ENCODE data around the gene GSG1.
A peak's percentile ranks its signal among the peaks of the same experiment; 100 is the strongest.

GSG1 gene

DNA sequence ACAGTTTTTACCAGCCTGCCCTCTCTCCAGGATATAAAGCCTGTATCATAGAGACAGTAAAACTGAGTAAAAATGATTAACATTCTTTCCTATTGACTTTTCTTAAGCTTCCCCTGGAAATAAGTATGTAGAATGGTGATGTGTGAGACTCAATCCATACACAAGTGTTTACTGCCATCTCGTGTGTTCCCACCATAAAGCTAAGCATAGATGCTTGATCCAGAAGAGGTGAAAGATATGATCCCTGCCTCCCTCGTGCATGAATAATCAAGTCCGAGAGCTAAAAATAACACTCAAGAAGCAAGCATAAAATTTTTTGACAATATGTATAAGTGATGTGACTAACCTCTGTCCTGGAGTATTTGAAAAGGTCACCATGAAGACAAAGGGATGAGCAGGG is 16.9 kb upstream of the GSG1 start:
- no peaks in the 10 kb centered on the region for H3K27me3 ChIP-seq (replicated peaks; ENCODE audit: control insufficient read depth, insufficient read depth, low read length, poor library complexity, severe bottlenecking)
- no peaks in the 10 kb centered on the region for H3K9me3 ChIP-seq (ENCODE audit: control insufficient read depth, low read length)
- no peak for DNase-seq
- no peaks in the 10 kb centered on the region for H3K4me1 ChIP-seq (ENCODE audit: control insufficient read depth, insufficient read depth, low read length, poor library complexity, severe bottlenecking)
- H3K36me3 ChIP-seq (ENCODE audit: control insufficient read depth, insufficient read depth, low read length): no peaks in the 10 kb centered on the region
- H3K4me3 ChIP-seq (ENCODE audit: insufficient read depth, low read depth, low read length, poor library complexity, severe bottlenecking): no peak overlapping the region
- no peak overlapping the region for H3K27ac ChIP-seq (ENCODE audit: insufficient read depth, low read length, poor library complexity, severe bottlenecking)

DNA sequence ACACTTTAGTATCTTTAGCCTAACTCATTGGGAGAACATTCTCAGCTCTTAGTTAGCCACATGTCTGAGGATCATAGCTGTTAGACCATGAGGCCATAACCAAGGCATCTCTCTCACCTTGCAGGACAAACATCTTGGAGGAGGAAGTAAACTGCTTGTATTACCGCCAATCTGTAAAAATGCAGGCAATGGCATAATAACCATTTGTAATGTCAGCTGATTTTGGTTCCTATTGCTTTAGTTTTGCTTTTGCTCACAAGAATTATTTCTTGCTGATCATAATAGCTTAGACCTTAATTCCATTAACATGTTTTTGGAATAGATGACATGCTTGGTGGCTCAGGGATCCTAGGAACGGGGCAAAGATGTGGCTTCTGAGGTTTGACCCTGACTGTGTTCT is 16.4 kb upstream of the GSG1 start:
- no peaks in the 10 kb centered on the region for H3K27me3 ChIP-seq (replicated peaks; ENCODE audit: control insufficient read depth, insufficient read depth, low read length, poor library complexity, severe bottlenecking)
- H3K4me1 ChIP-seq (ENCODE audit: control insufficient read depth, insufficient read depth, low read length, poor library complexity, severe bottlenecking): no peaks in the 10 kb centered on the region
- no peak overlapping the region for H3K4me3 ChIP-seq (ENCODE audit: insufficient read depth, low read depth, low read length, poor library complexity, severe bottlenecking)
- no peak for DNase-seq
- no peak overlapping the region for H3K27ac ChIP-seq (ENCODE audit: insufficient read depth, low read length, poor library complexity, severe bottlenecking)
- no peaks in the 10 kb centered on the region for H3K36me3 ChIP-seq (ENCODE audit: control insufficient read depth, insufficient read depth, low read length)
- H3K9me3 ChIP-seq (ENCODE audit: control insufficient read depth, low read length): no peaks in the 10 kb centered on the region

DNA sequence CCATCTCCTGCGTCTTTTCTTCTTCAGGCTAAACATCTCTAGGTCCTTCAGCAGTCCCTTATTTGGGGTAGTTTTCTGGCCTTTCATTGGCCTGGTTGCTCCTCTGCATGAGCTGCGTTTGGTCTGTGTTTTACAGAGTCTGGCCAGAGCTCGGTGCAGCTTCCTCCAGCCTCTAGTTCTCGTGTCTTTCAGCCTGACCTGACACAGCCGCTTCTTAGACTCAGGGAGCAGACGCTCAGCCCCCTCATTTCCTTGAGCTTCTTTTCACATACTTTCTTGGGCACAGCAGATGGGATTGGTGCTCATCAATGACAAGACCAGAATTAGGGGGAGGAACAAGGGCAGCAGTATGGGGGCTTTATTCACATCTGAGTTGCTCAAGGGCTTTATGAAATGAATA is 13.6 kb upstream of the GSG1 start:
- H3K36me3 ChIP-seq (ENCODE audit: control insufficient read depth, insufficient read depth, low read length): no peaks in the 10 kb centered on the region

DNA sequence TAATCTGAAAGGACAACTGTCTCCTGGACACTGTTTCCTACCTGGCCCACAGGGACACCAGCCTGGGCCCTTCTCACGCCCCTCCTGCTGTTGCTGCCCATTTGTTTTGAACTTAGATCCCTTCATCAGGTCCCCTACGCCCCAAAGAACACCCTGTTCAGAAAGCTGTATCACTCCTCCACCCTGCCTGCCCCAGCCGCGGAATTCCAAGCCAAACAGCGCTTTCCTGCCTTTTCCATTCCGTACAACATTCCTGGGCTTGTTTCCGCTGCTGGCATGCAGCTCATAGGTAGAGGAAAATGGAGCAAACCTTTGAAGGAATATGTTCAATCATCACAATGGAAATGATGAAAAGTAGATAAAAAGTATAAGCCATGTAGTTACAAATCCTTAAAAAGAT is 12.8 kb upstream of the GSG1 start:
- H3K4me1 ChIP-seq (ENCODE audit: control insufficient read depth, insufficient read depth, low read length, poor library complexity, severe bottlenecking): no peaks in the 10 kb centered on the region
- no peaks in the 10 kb centered on the region for H3K36me3 ChIP-seq (ENCODE audit: control insufficient read depth, insufficient read depth, low read length)
- no peak overlapping the region for H3K27ac ChIP-seq (ENCODE audit: insufficient read depth, low read length, poor library complexity, severe bottlenecking)
- DNase-seq: no peak
- H3K27me3 ChIP-seq (replicated peaks; ENCODE audit: control insufficient read depth, insufficient read depth, low read length, poor library complexity, severe bottlenecking): no peaks in the 10 kb centered on the region
- H3K9me3 ChIP-seq (ENCODE audit: control insufficient read depth, low read length): no peaks in the 10 kb centered on the region
- H3K4me3 ChIP-seq (ENCODE audit: insufficient read depth, low read depth, low read length, poor library complexity, severe bottlenecking): no peak overlapping the region

More for the DNA sequence above, 13.6 kb upstream of the GSG1 start:
- Histone ChIP-seq H3K4me1 (ENCODE audit: control insufficient read depth, insufficient read depth, low read length, poor library complexity, severe bottlenecking) (no peaks in the 10 kb centered on the region), H3K9me3 (ENCODE audit: control insufficient read depth, low read length) (no peaks in the 10 kb centered on the region), H3K27ac (ENCODE audit: insufficient read depth, low read length, poor library complexity, severe bottlenecking) (no peak overlapping the region), H3K27me3 (replicated peaks; ENCODE audit: control insufficient read depth, insufficient read depth, low read length, poor library complexity, severe bottlenecking) (no peaks in the 10 kb centered on the region), H3K4me3 (ENCODE audit: insufficient read depth, low read depth, low read length, poor library complexity, severe bottlenecking) (no peak overlapping the region)
- DNase-seq: no peak

DNA sequence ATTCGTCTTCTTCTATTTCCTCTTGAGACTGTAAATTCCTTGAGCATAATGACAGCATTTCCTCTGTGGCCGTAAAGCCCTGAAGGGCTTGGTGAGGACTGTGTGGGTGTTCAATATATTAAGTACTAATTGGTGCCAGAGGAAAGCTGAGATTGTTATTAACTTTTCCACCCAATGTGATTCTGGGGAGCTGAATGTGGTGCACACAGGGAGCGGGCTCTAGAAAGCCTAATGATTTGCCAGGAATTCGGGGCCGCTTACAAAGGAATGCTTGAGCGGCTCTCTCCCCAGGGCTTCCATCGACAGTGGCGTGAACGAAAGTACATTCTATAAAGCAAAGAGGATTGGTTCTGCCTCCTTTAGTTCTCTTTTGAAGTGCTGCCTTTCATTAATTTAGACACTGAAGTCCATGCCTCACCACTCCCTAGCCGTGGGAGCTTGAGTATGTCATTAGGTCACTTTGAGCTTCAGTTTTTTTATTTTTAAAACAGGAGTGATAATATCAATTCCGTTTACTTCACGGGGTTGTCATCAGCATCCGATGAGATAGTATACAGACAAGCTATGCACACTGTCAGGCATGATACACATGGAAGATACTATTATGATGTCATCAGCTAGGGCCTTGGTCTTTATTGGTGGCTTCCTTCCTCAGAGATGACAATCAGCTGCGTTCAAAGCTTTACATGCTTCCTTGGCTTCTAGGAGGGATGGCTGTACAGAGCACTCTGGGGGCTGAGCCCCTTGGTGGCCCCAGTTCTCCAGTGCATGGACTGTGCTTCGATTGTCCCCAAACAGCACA is 11.0 kb upstream of the GSG1 start:
- no peaks in the 10 kb centered on the region for H3K4me1 ChIP-seq (ENCODE audit: control insufficient read depth, insufficient read depth, low read length, poor library complexity, severe bottlenecking)
- DNase-seq: no peak
- H3K9me3 ChIP-seq (ENCODE audit: control insufficient read depth, low read length): no peaks in the 10 kb centered on the region
- H3K36me3 ChIP-seq (ENCODE audit: control insufficient read depth, insufficient read depth, low read length): no peaks in the 10 kb centered on the region
- H3K4me3 ChIP-seq (ENCODE audit: insufficient read depth, low read depth, low read length, poor library complexity, severe bottlenecking): no peak overlapping the region
- H3K27me3 ChIP-seq (replicated peaks; ENCODE audit: control insufficient read depth, insufficient read depth, low read length, poor library complexity, severe bottlenecking): no peaks in the 10 kb centered on the region
- no peak overlapping the region for H3K27ac ChIP-seq (ENCODE audit: insufficient read depth, low read length, poor library complexity, severe bottlenecking)

DNA sequence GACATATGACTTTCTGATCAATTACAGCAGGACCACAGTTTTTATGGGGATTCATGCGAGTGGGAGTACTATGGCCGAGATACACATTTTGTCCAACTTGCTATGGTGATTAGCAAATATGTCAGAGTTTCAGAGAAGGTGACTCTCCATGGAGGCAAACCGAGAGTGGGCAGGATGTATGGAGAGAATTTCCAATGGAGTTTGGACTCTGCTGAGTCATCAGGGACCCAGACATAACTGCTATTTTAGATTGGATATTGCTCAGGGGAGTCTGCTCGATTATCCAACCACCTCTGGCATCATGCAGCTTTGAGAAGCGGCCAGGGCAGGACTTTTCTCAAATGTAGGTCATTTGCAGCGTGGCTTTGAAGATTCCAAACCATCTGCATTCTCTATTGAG is 9.5 kb upstream of the GSG1 start:
- H3K9me3 ChIP-seq (ENCODE audit: control insufficient read depth, low read length): no peaks in the 10 kb centered on the region
- DNase-seq: no peak
- no peaks in the 10 kb centered on the region for H3K36me3 ChIP-seq (ENCODE audit: control insufficient read depth, insufficient read depth, low read length)
- H3K4me1 ChIP-seq (ENCODE audit: control insufficient read depth, insufficient read depth, low read length, poor library complexity, severe bottlenecking): no peaks in the 10 kb centered on the region
- H3K4me3 ChIP-seq (ENCODE audit: insufficient read depth, low read depth, low read length, poor library complexity, severe bottlenecking): no peak overlapping the region
- H3K27me3 ChIP-seq (replicated peaks; ENCODE audit: control insufficient read depth, insufficient read depth, low read length, poor library complexity, severe bottlenecking): no peaks in the 10 kb centered on the region
- H3K27ac ChIP-seq (ENCODE audit: insufficient read depth, low read length, poor library complexity, severe bottlenecking): no peak overlapping the region

DNA sequence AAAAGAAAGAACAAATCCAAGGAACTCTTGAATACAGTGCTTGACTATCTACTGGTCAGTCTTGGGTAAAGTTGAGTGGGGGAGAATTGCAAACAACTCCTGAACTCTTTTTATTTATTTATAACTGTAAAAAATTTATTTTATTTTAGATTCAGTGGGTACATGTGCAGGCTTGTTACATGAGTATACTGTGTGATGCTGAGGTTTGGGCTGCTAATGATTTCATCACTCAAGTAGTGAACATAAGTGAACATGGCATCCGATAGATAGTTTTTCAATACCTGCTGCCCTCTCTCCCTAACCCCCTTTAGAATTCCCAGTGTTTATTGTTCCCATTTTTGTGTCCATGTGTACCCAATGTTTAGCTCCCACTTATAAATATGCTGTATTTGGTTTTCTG is 3.2 kb upstream of the GSG1 start:
- no peaks in the 10 kb centered on the region for H3K36me3 ChIP-seq (ENCODE audit: control insufficient read depth, insufficient read depth, low read length)
- no peaks in the 10 kb centered on the region for H3K9me3 ChIP-seq (ENCODE audit: control insufficient read depth, low read length)
- DNase-seq: no peak

DNA sequence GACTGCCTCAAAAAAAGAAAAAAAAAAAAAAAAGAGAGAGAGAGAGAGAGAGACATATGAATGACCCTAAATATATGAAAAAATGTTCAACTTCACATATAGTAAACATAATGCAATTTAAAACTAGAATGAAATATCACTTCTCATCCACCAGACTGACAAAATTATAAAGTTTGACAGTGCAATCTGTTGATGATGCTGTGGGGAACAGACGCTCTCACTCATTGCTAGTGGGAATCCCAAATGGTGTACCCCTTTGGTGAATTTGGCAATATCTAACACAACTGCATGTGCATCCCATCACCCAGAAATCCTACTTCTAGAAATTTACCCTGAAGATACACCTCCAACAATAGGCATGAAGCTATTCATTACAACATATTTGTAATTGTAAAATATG is 2.3 kb upstream of the GSG1 start:
- Histone ChIP-seq H3K4me1 (ENCODE audit: control insufficient read depth, insufficient read depth, low read length, poor library complexity, severe bottlenecking) (peaks cover 10% of the 10 kb centered on the region), H3K9me3 (ENCODE audit: control insufficient read depth, low read length) (no peaks in the 10 kb centered on the region), H3K27me3 (replicated peaks; ENCODE audit: control insufficient read depth, insufficient read depth, low read length, poor library complexity, severe bottlenecking) (no peaks in the 10 kb centered on the region), H3K27ac (ENCODE audit: insufficient read depth, low read length, poor library complexity, severe bottlenecking) (no peak overlapping the region), H3K36me3 (ENCODE audit: control insufficient read depth, insufficient read depth, low read length) (no peaks in the 10 kb centered on the region), H3K4me3 (ENCODE audit: insufficient read depth, low read depth, low read length, poor library complexity, severe bottlenecking) (no peak overlapping the region)
- DNase-seq: no peak

More for the DNA sequence above, 3.2 kb upstream of the GSG1 start:
- no peak overlapping the region for H3K4me3 ChIP-seq (ENCODE audit: insufficient read depth, low read depth, low read length, poor library complexity, severe bottlenecking)
- no peaks in the 10 kb centered on the region for H3K27me3 ChIP-seq (replicated peaks; ENCODE audit: control insufficient read depth, insufficient read depth, low read length, poor library complexity, severe bottlenecking)
- no peak overlapping the region for H3K27ac ChIP-seq (ENCODE audit: insufficient read depth, low read length, poor library complexity, severe bottlenecking)
- H3K4me1 ChIP-seq (ENCODE audit: control insufficient read depth, insufficient read depth, low read length, poor library complexity, severe bottlenecking): peaks cover 7% of the 10 kb centered on the region

DNA sequence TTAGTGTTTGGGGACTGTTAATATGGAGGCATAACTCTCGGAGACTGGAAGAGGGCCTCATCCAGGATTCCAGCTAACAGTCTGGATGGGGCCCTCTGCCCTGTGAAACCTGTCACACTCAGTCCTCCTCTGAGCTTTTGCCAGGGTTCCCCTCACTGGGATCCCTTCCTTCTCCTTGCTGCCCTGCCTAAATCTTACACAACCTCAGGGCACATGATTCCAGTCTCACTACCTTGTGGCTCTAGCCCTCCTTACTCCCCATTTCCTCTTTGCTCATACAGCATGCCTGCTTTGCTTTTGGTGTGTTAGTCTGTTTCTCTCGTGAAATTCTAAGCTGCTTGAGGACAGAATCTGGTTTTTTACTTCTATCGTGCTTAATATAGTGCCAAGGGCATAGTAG is 942 bp upstream of the GSG1 start:
- Histone ChIP-seq H3K27me3 (replicated peaks; ENCODE audit: control insufficient read depth, insufficient read depth, low read length, poor library complexity, severe bottlenecking) (no peaks in the 10 kb centered on the region), H3K4me1 (ENCODE audit: control insufficient read depth, insufficient read depth, low read length, poor library complexity, severe bottlenecking) (peaks cover 15% of the 10 kb centered on the region), H3K27ac (ENCODE audit: insufficient read depth, low read length, poor library complexity, severe bottlenecking) (no peak overlapping the region), H3K36me3 (ENCODE audit: control insufficient read depth, insufficient read depth, low read length) (no peaks in the 10 kb centered on the region), H3K4me3 (ENCODE audit: insufficient read depth, low read depth, low read length, poor library complexity, severe bottlenecking) (no peak overlapping the region), H3K9me3 (ENCODE audit: control insufficient read depth, low read length) (no peaks in the 10 kb centered on the region)
- DNase-seq: no peak

DNA sequence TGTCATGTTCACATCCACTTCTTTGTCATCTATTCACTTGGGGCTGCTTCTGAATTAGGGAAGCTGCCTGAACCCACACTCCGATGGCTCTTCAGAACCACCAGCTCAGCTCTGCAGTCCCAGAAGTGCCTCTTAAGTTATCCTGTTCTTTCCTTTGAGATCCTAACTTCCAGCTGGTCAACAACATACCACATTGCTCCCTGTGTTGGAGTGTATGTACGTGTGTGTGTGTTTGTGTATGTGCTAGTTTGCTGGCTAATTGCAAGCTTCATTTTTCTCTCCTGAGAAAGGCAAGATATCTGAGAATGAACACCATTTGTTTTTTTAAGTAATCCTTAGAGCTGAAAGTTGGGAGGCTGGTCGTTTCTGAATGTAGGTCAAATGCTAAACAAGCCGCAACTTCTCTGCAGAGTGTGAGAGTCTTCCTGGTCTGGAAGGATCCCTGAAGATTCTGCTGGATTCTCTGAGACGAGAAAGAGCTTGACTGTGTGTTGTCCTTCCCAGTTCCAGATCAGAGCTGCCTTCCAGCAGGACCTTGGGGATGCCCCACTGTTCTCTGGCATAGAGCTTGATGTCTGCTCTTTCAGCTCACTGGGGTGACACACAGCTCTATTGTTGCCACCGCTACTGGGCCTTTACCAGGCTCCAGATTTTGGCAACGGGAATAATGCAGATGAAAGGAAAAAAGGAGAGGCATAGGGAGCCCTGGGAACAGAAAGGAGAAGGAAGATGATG is 839 bp downstream of the GSG1 start:
- peaks cover 24% of the 10 kb centered on the region for H3K4me1 ChIP-seq (ENCODE audit: control insufficient read depth, insufficient read depth, low read length, poor library complexity, severe bottlenecking)
- H3K27ac ChIP-seq (ENCODE audit: insufficient read depth, low read length, poor library complexity, severe bottlenecking): peak overlapping the region; percentile 96
- no peak overlapping the region for H3K4me3 ChIP-seq (ENCODE audit: insufficient read depth, low read depth, low read length, poor library complexity, severe bottlenecking)
- no peaks in the 10 kb centered on the region for H3K27me3 ChIP-seq (replicated peaks; ENCODE audit: control insufficient read depth, insufficient read depth, low read length, poor library complexity, severe bottlenecking)
- H3K36me3 ChIP-seq (ENCODE audit: control insufficient read depth, insufficient read depth, low read length): no peaks in the 10 kb centered on the region
- H3K9me3 ChIP-seq (ENCODE audit: control insufficient read depth, low read length): no peaks in the 10 kb centered on the region
- DNase-seq: no peak
